Measurements from ENCODE around the gene LRCH3. TPM values are rescaled to one million over a fixed set of nuclear protein-coding genes. Genes with fewer than 3 reads are reported as not detected.

The LRCH3 gene
- 10 to 100 TPM in 1 of 3 donors, 1 to 10 TPM in 2; 4.5 to 26.3 (median 7.2) TPM for polyA plus RNA-seq

- H3K4me1 Mint-ChIP-seq, result peaks cover 47 to 56% of the 10 kb centered on the region in 2 donors
- peak; percentile 87 to 89 (median 89) for DNase-seq
- peaks cover 10 to 21% (median 11%) of the 10 kb centered on the region in 3 donors for H3K27me3 Mint-ChIP-seq (ENCODE audit: low read depth in 3 of 3)
- no peaks in the 10 kb centered on the region for H3K9me3 Mint-ChIP-seq
- H3K36me3 Mint-ChIP-seq, result peaks cover 0 to 3% (median 0%) of the 10 kb centered on the region in 3 donors
- peak within 1 kb of the TSS; percentile 97 to 100 (median 98) for H3K27ac Mint-ChIP-seq
- H3K4me3 Mint-ChIP-seq, result peak within 1 kb of the TSS; percentile 93 to 98 (median 96)
Measured at GRCh38 chr3:197791113-197791891, at the start of gene LRCH3. TSS of gene LRCH3 (plus strand) at chr3:197791254. CDS start at chr3:197791279, 25 bp downstream.

GRCh38 chr3:197742787-197743186, 48.3 kb upstream of the LRCH3 start:
- H3K27ac Mint-ChIP-seq, result no peak overlapping the region
- H3K4me3 Mint-ChIP-seq, result no peak overlapping the region
- no peaks in the 10 kb centered on the region for H3K36me3 Mint-ChIP-seq
- H3K4me1 Mint-ChIP-seq, result peaks cover under 1% of the 10 kb centered on the region in 2 donors
- DNase-seq, result no peak
- H3K9me3 Mint-ChIP-seq, result no peaks in the 10 kb centered on the region
- H3K27me3 Mint-ChIP-seq (ENCODE audit: low read depth in 3 of 3), result peaks cover 0 to 3% (median 2%) of the 10 kb centered on the region in 3 donors

- Mint-ChIP-seq H3K27me3 (ENCODE audit: low read depth in 3 of 3) (peaks cover 10 to 16% (median 15%) of the 10 kb centered on the region in 3 donors), H3K36me3 (no peaks in the 10 kb centered on the region), H3K4me3 (no peak overlapping the region), H3K27ac (no peak overlapping the region), H3K9me3 (peaks cover 0 to 2% (median 0%) of the 10 kb centered on the region in 6 donors), H3K4me1 (peaks cover 17 to 22% of the 10 kb centered on the region in 2 donors)
- no peak for DNase-seq
Measured at GRCh38 chr3:197746209-197746608, 44.8 kb upstream of the LRCH3 start.

- peaks cover 22 to 28% of the 10 kb centered on the region in 2 donors for H3K4me1 Mint-ChIP-seq
- H3K27ac Mint-ChIP-seq, result peak overlapping the region in 2 of 6 donors; percentile 36 to 41
- H3K4me3 Mint-ChIP-seq, result peak overlapping the region in 1 of 5 donors; percentile 32
- peaks cover 0 to 2% (median 0%) of the 10 kb centered on the region in 6 donors for H3K9me3 Mint-ChIP-seq
- no peaks in the 10 kb centered on the region for H3K36me3 Mint-ChIP-seq
- DNase-seq, result no peak
- H3K27me3 Mint-ChIP-seq (ENCODE audit: low read depth in 3 of 3), result peaks cover 10 to 16% (median 15%) of the 10 kb centered on the region in 3 donors
Measured at GRCh38 chr3:197746801-197747237, 44.2 kb upstream of the LRCH3 start.

GRCh38 chr3:197748597-197749314, 42.3 kb upstream of the LRCH3 start:
- Mint-ChIP-seq H3K9me3 (peaks cover 0 to 2% (median 0%) of the 10 kb centered on the region in 6 donors), H3K27me3 (ENCODE audit: low read depth in 3 of 3) (peaks cover 10 to 15% (median 14%) of the 10 kb centered on the region in 3 donors), H3K4me3 (peak overlapping the region; percentile 92 to 100 (median 98)), H3K36me3 (no peaks in the 10 kb centered on the region), H3K4me1 (peaks cover 35 to 48% of the 10 kb centered on the region in 2 donors), H3K27ac (peak overlapping the region; percentile 84 to 99 (median 96))
- no peak for DNase-seq

GRCh38 chr3:197749315-197749600, 41.8 kb upstream of the LRCH3 start:
- H3K4me1 Mint-ChIP-seq, result peaks cover 39 to 53% of the 10 kb centered on the region in 2 donors
- peaks cover 10 to 15% (median 14%) of the 10 kb centered on the region in 3 donors for H3K27me3 Mint-ChIP-seq (ENCODE audit: low read depth in 3 of 3)
- no peak for DNase-seq
- no peaks in the 10 kb centered on the region for H3K36me3 Mint-ChIP-seq
- H3K9me3 Mint-ChIP-seq, result peaks cover 0 to 2% (median 0%) of the 10 kb centered on the region in 6 donors
- H3K4me3 Mint-ChIP-seq, result peak overlapping the region; percentile 92 to 100 (median 98)
- H3K27ac Mint-ChIP-seq, result peak overlapping the region; percentile 84 to 99 (median 96)

- no peaks in the 10 kb centered on the region for H3K36me3 Mint-ChIP-seq
- H3K4me1 Mint-ChIP-seq, result peaks cover 40 to 57% of the 10 kb centered on the region in 2 donors
- H3K27ac Mint-ChIP-seq, result peak within 1 kb of the TSS; percentile 84 to 99 (median 98)
- peaks cover 10 to 15% (median 14%) of the 10 kb centered on the region in 3 donors for H3K27me3 Mint-ChIP-seq (ENCODE audit: low read depth in 3 of 3)
- peak; percentile 91 for DNase-seq
- peaks cover 0 to 2% (median 0%) of the 10 kb centered on the region in 6 donors for H3K9me3 Mint-ChIP-seq
- peak within 1 kb of the TSS; percentile 92 to 100 (median 98) for H3K4me3 Mint-ChIP-seq
Measured at GRCh38 chr3:197749601-197750395, 41.3 kb upstream of the LRCH3 start, which contains the start of gene FYTTD1. TSS of gene FYTTD1 (plus strand) at chr3:197749883. CDS start at chr3:197749972, 89 bp downstream.

GRCh38 chr3:197750396-197750831, 40.6 kb upstream of the LRCH3 start:
- Mint-ChIP-seq H3K4me3 (peak overlapping the region; percentile 92 to 100 (median 98)), H3K9me3 (peaks cover 0 to 2% (median 0%) of the 10 kb centered on the region in 6 donors), H3K27ac (peak overlapping the region; percentile 84 to 99 (median 98)), H3K36me3 (no peaks in the 10 kb centered on the region), H3K4me1 (peaks cover 43 to 61% of the 10 kb centered on the region in 2 donors), H3K27me3 (ENCODE audit: low read depth in 3 of 3) (peaks cover 10 to 15% (median 14%) of the 10 kb centered on the region in 3 donors)
- peak; percentile 67 to 71 (median 70) for DNase-seq

- H3K4me1 Mint-ChIP-seq, result peaks cover 45 to 67% of the 10 kb centered on the region in 2 donors
- DNase-seq, result peak in 2 of 3 donors; percentile 20 to 24
Measured at GRCh38 chr3:197750858-197751737, 40.0 kb upstream of the LRCH3 start.

GRCh38 chr3:197752107-197752506, 38.9 kb upstream of the LRCH3 start:
- peaks cover 10 to 15% (median 14%) of the 10 kb centered on the region in 3 donors for H3K27me3 Mint-ChIP-seq (ENCODE audit: low read depth in 3 of 3)
- H3K4me1 Mint-ChIP-seq, result peaks cover 49 to 72% of the 10 kb centered on the region in 2 donors
- H3K27ac Mint-ChIP-seq, result peak overlapping the region; percentile 70 to 89 (median 88)
- no peaks in the 10 kb centered on the region for H3K36me3 Mint-ChIP-seq
- H3K9me3 Mint-ChIP-seq, result peaks cover 0 to 2% (median 0%) of the 10 kb centered on the region in 6 donors
- peak overlapping the region; percentile 76 to 85 (median 77) for H3K4me3 Mint-ChIP-seq
- no peak for DNase-seq

More at GRCh38 chr3:197750858-197751737, 40.0 kb upstream of the LRCH3 start:
- H3K4me3 Mint-ChIP-seq, result peak overlapping the region; percentile 92 to 100 (median 98)
- H3K9me3 Mint-ChIP-seq, result peaks cover 0 to 2% (median 0%) of the 10 kb centered on the region in 6 donors
- H3K27me3 Mint-ChIP-seq (ENCODE audit: low read depth in 3 of 3), result peaks cover 10 to 15% (median 14%) of the 10 kb centered on the region in 3 donors
- H3K27ac Mint-ChIP-seq, result peak overlapping the region; percentile 84 to 99 (median 98)
- H3K36me3 Mint-ChIP-seq, result no peaks in the 10 kb centered on the region

- Mint-ChIP-seq H3K36me3 (no peaks in the 10 kb centered on the region), H3K4me3 (peak overlapping the region in 3 of 5 donors; percentile 9 to 34 (median 16)), H3K27ac (peak overlapping the region; percentile 3 to 81 (median 66)), H3K27me3 (ENCODE audit: low read depth in 3 of 3) (peaks cover 10 to 15% (median 14%) of the 10 kb centered on the region in 3 donors), H3K4me1 (peaks cover 49 to 72% of the 10 kb centered on the region in 2 donors), H3K9me3 (peaks cover 0 to 2% (median 0%) of the 10 kb centered on the region in 6 donors)
- DNase-seq, result no peak
Measured at GRCh38 chr3:197753263-197753662, 37.8 kb upstream of the LRCH3 start.

- H3K4me3 Mint-ChIP-seq, result no peak overlapping the region
- no peaks in the 10 kb centered on the region for H3K9me3 Mint-ChIP-seq
- no peak overlapping the region for H3K27ac Mint-ChIP-seq
- H3K27me3 Mint-ChIP-seq (ENCODE audit: low read depth in 3 of 3), result no peaks in the 10 kb centered on the region
- no peaks in the 10 kb centered on the region for H3K36me3 Mint-ChIP-seq
- H3K4me1 Mint-ChIP-seq, result peaks cover 28 to 45% of the 10 kb centered on the region in 2 donors
- DNase-seq, result no peak
Measured at GRCh38 chr3:197756704-197757103, 34.4 kb upstream of the LRCH3 start.
